ENCODE measurements around the gene CFLAR. TPM values are rescaled to one million over a fixed set of nuclear protein-coding genes. Genes with fewer than 3 reads are reported as not detected.
"Not testable (repeated sequence)": the region's sequence is repeated elsewhere in the genome, so short reads cannot be mapped to it uniquely, and the experiment has no call there.

Gene CFLAR
- total RNA-seq, 1 donor from 2014 or later: 120 TPM

- no peak for DNase-seq
Measured at GRCh38 chr2:201118961-201119854, 3.2 kb downstream of the CFLAR start.

GRCh38 chr2:201122276-201122675 is 6.3 kb downstream of the CFLAR start:
- no peak for DNase-seq

GRCh38 chr2:201126308-201127151 is 10.6 kb downstream of the CFLAR start:
- DNase-seq: no peak

GRCh38 chr2:201127152-201127511 is 11.2 kb downstream of the CFLAR start:
- no peak for DNase-seq

GRCh38 chr2:201127570-201127969 is 11.6 kb downstream of the CFLAR start:
- DNase-seq: no peak

GRCh38 chr2:201128033-201128432 is 12.1 kb downstream of the CFLAR start:
- no peak for DNase-seq

- no peak for DNase-seq
Measured at GRCh38 chr2:201128933-201129505, 13.1 kb downstream of the CFLAR start.

GRCh38 chr2:201130524-201131186 is 14.7 kb downstream of the CFLAR start:
- DNase-seq: no peak

GRCh38 chr2:201132518-201132917 is 16.6 kb downstream of the CFLAR start:
- DNase-seq: no peak

- DNase-seq: no peak
Measured at GRCh38 chr2:201135386-201135785, 19.4 kb downstream of the CFLAR start.

GRCh38 chr2:201136889-201137321 is 20.9 kb downstream of the CFLAR start:
- no peak for DNase-seq

GRCh38 chr2:201137505-201138400 is 21.8 kb downstream of the CFLAR start:
- no peak for DNase-seq

GRCh38 chr2:201138401-201138970 is 22.5 kb downstream of the CFLAR start:
- no peak for DNase-seq

- not testable (repeated sequence) for DNase-seq
Measured at GRCh38 chr2:201138986-201139781, 23.2 kb downstream of the CFLAR start.

GRCh38 chr2:201139836-201140604 is 24.1 kb downstream of the CFLAR start:
- DNase-seq: peak; percentile 16

- DNase-seq: no peak
Measured at GRCh38 chr2:201144101-201145051, 28.4 kb downstream of the CFLAR start.

- DNase-seq: no peak
Measured at GRCh38 chr2:201148434-201148990, 32.5 kb downstream of the CFLAR start.
